DOHH2 (cell line): ENCODE results near the gene TLR2.
A peak's percentile ranks its signal among the peaks of the same experiment; 100 is the strongest.

Source experiments
- H3F3A ChIP-seq: fragments of 200-600 bp; sonication (generic), shearing (Covaris generic); 2 replicates; pipeline ENCODE4 v1.6.0; 2016; ENCODE audit warnings: antibody characterized with exemption, mild to moderate bottlenecking; ENCODE audit not compliant: control insufficient read depth, insufficient read depth
- H3K27ac ChIP-seq: fragments of 200-600 bp; sonication (generic); 2 replicates; pipeline ENCODE4 v1.5.1; 2014; ENCODE audit warnings: low read depth, mild to moderate bottlenecking, low read length, moderate library complexity
- H3K27me3 ChIP-seq: fragments of 200-600 bp; sonication (generic); 2 replicates; pipeline ENCODE4 v1.6.1; 2014; ENCODE audit warnings: mild to moderate bottlenecking, low read length, mixed read lengths; ENCODE audit not compliant: control insufficient read depth
- H3K36me3 ChIP-seq: fragments of 200-600 bp; sonication (generic); 2 replicates; pipeline ENCODE4 v1.6.1; 2014; ENCODE audit warnings: mild to moderate bottlenecking, low read length, moderate library complexity, mixed read lengths; ENCODE audit not compliant: control insufficient read depth
- H3K4me1 ChIP-seq: fragments of 200-600 bp; sonication (generic); 2 replicates; pipeline ENCODE4 v1.6.1; 2014; ENCODE audit warnings: mild to moderate bottlenecking, low read length, mixed read lengths; ENCODE audit not compliant: control insufficient read depth
- H3K4me2 ChIP-seq: fragments of 200-600 bp; sonication (generic); 2 replicates; pipeline ENCODE4 v1.6.0; 2014; ENCODE audit warnings: mild to moderate bottlenecking, low read length, moderate library complexity
- H3K4me3 ChIP-seq: fragments of 200-600 bp; sonication (generic); 2 replicates; pipeline ENCODE4 v1.5.1; 2014; ENCODE audit warnings: mild to moderate bottlenecking, low read length, mixed read lengths
- H3K79me2 ChIP-seq: fragments of 200-600 bp; sonication (generic); 2 replicates; pipeline ENCODE4 v1.6.1; 2014; ENCODE audit warnings: mild to moderate bottlenecking, low read length, mixed read lengths; ENCODE audit not compliant: control insufficient read depth
- H3K9me2 ChIP-seq: fragments of 200-600 bp; sonication (generic); replicated peaks from 2 replicates; pipeline ENCODE4 v1.6.1; 2014; ENCODE audit warnings: mild to moderate bottlenecking, low read length, mixed read lengths; ENCODE audit not compliant: control insufficient read depth
- H3K9me3 ChIP-seq: fragments of 200-600 bp; sonication (generic); 2 replicates; pipeline ENCODE4 v1.6.1; 2014; ENCODE audit warnings: antibody characterized with exemption, low read length, mixed read lengths; ENCODE audit not compliant: control insufficient read depth, insufficient read depth
- H4K20me1 ChIP-seq: fragments of 200-600 bp; sonication (generic); 2 replicates; pipeline ENCODE4 v1.6.0; 2014; ENCODE audit warnings: low read depth, mild to moderate bottlenecking, antibody characterized with exemption, low read length, moderate library complexity; ENCODE audit not compliant: control insufficient read depth, insufficient read depth
- EZH2phosphoT487 ChIP-seq: fragments of 200-600 bp; sonication (generic); IDR thresholded peaks from 2 replicates; pipeline ENCODE4 v1.6.1; 2017; ENCODE audit warnings: borderline replicate concordance, mild to moderate bottlenecking, antibody characterized with exemption, low read length, moderate library complexity, mixed read lengths
- TF ChIP-seq, protein P1 (sequence below): fragments of 200-600 bp; sonication (generic); IDR thresholded peaks from one replicate; pipeline ENCODE4 v1.5.1; 2014; ENCODE audit warnings: antibody characterized with exemption, mild to moderate bottlenecking, low read depth, low read length; ENCODE audit not compliant: poor library complexity, severe bottlenecking

The TLR2 gene

DNA sequence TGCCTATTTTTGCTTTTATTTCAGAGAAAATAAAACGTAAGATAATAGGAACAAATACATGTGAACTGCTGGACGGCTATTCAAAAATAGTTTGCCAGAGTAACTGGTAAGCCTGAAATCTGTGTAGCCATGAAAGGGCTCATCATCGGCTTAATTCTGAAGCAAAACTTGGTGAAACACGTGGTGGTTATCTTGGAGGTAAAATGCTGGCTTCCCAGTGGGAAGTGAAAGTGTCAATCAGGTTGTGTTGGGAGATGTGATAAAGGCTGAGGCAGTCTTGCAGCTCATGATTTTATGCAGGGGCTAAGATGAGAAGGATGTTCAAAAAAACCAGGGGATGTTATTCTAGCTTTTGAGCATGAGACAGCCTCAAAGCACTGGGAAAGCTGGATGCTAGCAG, 36.1 kb upstream of the TLR2 start:
- no peaks in the 10 kb centered on the region for H3K9me2 ChIP-seq
- H3K79me2 ChIP-seq, result no peaks in the 10 kb centered on the region
- H3F3A ChIP-seq, result no peaks in the 10 kb centered on the region
- H4K20me1 ChIP-seq, result no peaks in the 10 kb centered on the region
- H3K9me3 ChIP-seq, result no peaks in the 10 kb centered on the region
- H3K27me3 ChIP-seq, result no peaks in the 10 kb centered on the region
- H3K27ac ChIP-seq, result no peak overlapping the region
- no peak overlapping the region for H3K4me2 ChIP-seq
- H3K4me1 ChIP-seq, result peaks cover 22% of the 10 kb centered on the region
- H3K36me3 ChIP-seq, result no peaks in the 10 kb centered on the region
- no peak overlapping the region for H3K4me3 ChIP-seq
- no peak for TF ChIP-seq EZH2phosphoT487
- TF ChIP-seq, protein P1, sequence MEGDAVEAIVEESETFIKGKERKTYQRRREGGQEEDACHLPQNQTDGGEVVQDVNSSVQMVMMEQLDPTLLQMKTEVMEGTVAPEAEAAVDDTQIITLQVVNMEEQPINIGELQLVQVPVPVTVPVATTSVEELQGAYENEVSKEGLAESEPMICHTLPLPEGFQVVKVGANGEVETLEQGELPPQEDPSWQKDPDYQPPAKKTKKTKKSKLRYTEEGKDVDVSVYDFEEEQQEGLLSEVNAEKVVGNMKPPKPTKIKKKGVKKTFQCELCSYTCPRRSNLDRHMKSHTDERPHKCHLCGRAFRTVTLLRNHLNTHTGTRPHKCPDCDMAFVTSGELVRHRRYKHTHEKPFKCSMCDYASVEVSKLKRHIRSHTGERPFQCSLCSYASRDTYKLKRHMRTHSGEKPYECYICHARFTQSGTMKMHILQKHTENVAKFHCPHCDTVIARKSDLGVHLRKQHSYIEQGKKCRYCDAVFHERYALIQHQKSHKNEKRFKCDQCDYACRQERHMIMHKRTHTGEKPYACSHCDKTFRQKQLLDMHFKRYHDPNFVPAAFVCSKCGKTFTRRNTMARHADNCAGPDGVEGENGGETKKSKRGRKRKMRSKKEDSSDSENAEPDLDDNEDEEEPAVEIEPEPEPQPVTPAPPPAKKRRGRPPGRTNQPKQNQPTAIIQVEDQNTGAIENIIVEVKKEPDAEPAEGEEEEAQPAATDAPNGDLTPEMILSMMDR, result no peak

DNA sequence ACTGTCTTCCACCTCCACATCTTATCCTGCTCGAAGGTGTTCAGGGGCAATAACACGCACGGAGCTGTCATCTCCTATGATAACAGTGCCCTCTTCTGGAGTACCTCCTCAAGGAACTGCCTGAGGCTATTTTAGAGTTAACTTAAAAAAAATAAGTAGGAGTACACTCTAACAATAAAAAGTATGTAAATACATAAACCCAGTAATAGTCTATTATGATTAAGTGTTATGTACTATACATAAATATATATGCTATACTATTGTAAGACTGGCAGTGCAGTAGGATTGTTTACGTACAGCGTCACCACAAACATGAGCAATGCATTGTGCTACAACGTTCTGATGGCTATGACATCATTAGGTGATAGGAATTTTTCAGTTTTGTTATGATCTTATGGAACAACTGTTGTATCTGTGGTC, 34.5 kb upstream of the TLR2 start:
- H4K20me1 ChIP-seq, result no peaks in the 10 kb centered on the region

DNA sequence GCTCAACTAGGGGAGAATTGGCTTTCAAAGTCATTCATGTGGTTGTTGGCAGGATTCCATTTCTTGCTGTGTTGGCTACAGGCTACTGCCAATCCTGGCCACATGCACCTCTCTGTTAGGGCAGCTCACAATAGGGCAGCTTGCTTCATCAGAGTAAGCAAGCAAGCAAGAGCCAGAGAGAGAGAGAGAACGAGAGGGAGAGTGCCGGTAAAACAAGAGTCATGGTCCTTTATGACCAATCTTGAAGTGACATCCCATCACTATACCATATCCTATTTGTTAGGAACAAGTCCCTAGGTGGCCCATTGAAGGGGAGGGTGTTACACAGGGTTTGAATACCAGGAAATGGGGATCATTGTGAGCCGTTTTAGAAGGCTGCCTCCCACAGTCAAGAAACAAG, 33.0 kb upstream of the TLR2 start:
- peaks cover 19% of the 10 kb centered on the region for H3K4me1 ChIP-seq
- H3K4me2 ChIP-seq, result peak overlapping the region; percentile 6
- H3F3A ChIP-seq, result no peaks in the 10 kb centered on the region
- no peaks in the 10 kb centered on the region for H3K79me2 ChIP-seq
- H3K9me3 ChIP-seq, result no peaks in the 10 kb centered on the region
- H3K36me3 ChIP-seq, result no peaks in the 10 kb centered on the region
- no peak overlapping the region for H3K27ac ChIP-seq
- peaks cover 3% of the 10 kb centered on the region; the same call in 1 of the 2 replicates for H3K27me3 ChIP-seq
- no peak for TF ChIP-seq EZH2phosphoT487
- TF ChIP-seq, protein P1, result no peak
- no peaks in the 10 kb centered on the region for H4K20me1 ChIP-seq
- H3K9me2 ChIP-seq, result no peaks in the 10 kb centered on the region
- no peak overlapping the region for H3K4me3 ChIP-seq

More for the DNA sequence above, 34.5 kb upstream of the TLR2 start:
- no peak for TF ChIP-seq EZH2phosphoT487
- TF ChIP-seq, protein P1, result peak; percentile 40
- Histone ChIP-seq H3K9me2 (no peaks in the 10 kb centered on the region), H3K79me2 (no peaks in the 10 kb centered on the region), H3K9me3 (no peaks in the 10 kb centered on the region), H3F3A (no peaks in the 10 kb centered on the region), H3K4me1 (peaks cover 19% of the 10 kb centered on the region), H3K4me3 (no peak overlapping the region), H3K4me2 (no peak overlapping the region), H3K36me3 (no peaks in the 10 kb centered on the region), H3K27ac (no peak overlapping the region), H3K27me3 (no peaks in the 10 kb centered on the region)
